GM23248 (cell line): ENCODE results near the gene SPTLC3. TPM values are rescaled to one million over a fixed set of nuclear protein-coding genes. Genes with fewer than 3 reads are reported as not detected.

Source experiments
- DNase-seq: peaks from one replicate; pipeline ENCODE4 v3.0.0-alpha.2; 2015
- H2AFZ ChIP-seq: fragments of 200-600 bp; sonication (generic); 2 replicates; pipeline ENCODE4 v1.6.1; 2016; ENCODE audit warnings: antibody characterized with exemption
- H3F3A ChIP-seq: fragments of 200-600 bp; sonication (generic); 2 replicates; pipeline ENCODE4 v1.6.1; 2016; ENCODE audit warnings: mild to moderate bottlenecking, antibody characterized with exemption, mixed run types; ENCODE audit not compliant: insufficient read depth
- H3K27ac ChIP-seq: fragments of 200-600 bp; sonication (generic); 2 replicates; pipeline ENCODE4 v1.5.1; 2016; ENCODE audit warnings: mild to moderate bottlenecking
- H3K27me3 ChIP-seq: fragments of 200-600 bp; sonication (generic); replicated peaks from 2 replicates; pipeline ENCODE4 v1.6.1; 2016; ENCODE audit warnings: mild to moderate bottlenecking; ENCODE audit not compliant: insufficient read depth
- H3K36me3 ChIP-seq: fragments of 200-600 bp; sonication (generic); 2 replicates; pipeline ENCODE4 v1.6.1; 2016; ENCODE audit warnings: low read depth, mild to moderate bottlenecking
- H3K4me1 ChIP-seq: fragments of 200-600 bp; sonication (generic); 2 replicates; pipeline ENCODE4 v1.6.1; 2016; ENCODE audit warnings: mild to moderate bottlenecking; ENCODE audit not compliant: insufficient read depth
- H3K4me2 ChIP-seq: fragments of 200-600 bp; sonication (generic); one replicate; pipeline ENCODE4 v1.6.1; 2016; ENCODE audit warnings: mild to moderate bottlenecking; ENCODE audit not compliant: unreplicated experiment
- H3K4me3 ChIP-seq: fragments of 200-600 bp; sonication (generic); 2 replicates; pipeline ENCODE4 v1.5.1; 2016; ENCODE audit warnings: mild to moderate bottlenecking
- H3K79me2 ChIP-seq: fragments of 200-600 bp; sonication (generic); 2 replicates; pipeline ENCODE4 v1.6.1; 2016; ENCODE audit warnings: mild to moderate bottlenecking; ENCODE audit not compliant: insufficient read depth
- H3K9ac ChIP-seq: fragments of 200-600 bp; sonication (generic); 2 replicates; pipeline ENCODE4 v1.6.1; 2016; ENCODE audit warnings: mild to moderate bottlenecking
- H3K9me2 ChIP-seq: fragments of 200-600 bp; sonication (generic); 2 replicates; pipeline ENCODE4 v1.6.1; 2016; ENCODE audit warnings: mixed run types, mild to moderate bottlenecking, moderate library complexity; ENCODE audit not compliant: insufficient read depth
- H3K9me3 ChIP-seq: fragments of 200-600 bp; sonication (generic); one replicate; pipeline ENCODE4 v1.6.1; 2017; ENCODE audit warnings: low read depth
- H4K20me1 ChIP-seq: fragments of 200-600 bp; sonication (generic); 2 replicates; pipeline ENCODE4 v1.6.0; 2016; ENCODE audit not compliant: insufficient read depth
- EZH2 ChIP-seq: fragments of 200-600 bp; sonication (generic); IDR thresholded peaks from 2 replicates; pipeline ENCODE4 v1.6.1; 2018; ENCODE audit warnings: antibody characterized with exemption, mild to moderate bottlenecking; ENCODE audit not compliant: insufficient read depth, poor library complexity, severe bottlenecking
- EZH2phosphoT487 ChIP-seq: fragments of 200-600 bp; sonication (generic); IDR thresholded peaks from 2 replicates; pipeline ENCODE4 v1.6.1; 2018; ENCODE audit warnings: antibody characterized with exemption, moderate library complexity, mild to moderate bottlenecking, low read depth; ENCODE audit not compliant: insufficient read depth
- WGBS, 2 experiments: methylation state at CpG; one replicate each; pipeline ENCODE4 v1.1.6; 2015 to 2017; ENCODE audit warnings: low lambda C conversion rate in 2 of 2, low coverage in 1 of 2; ENCODE audit errors: missing lambda C conversion rate in 2 of 2; 5-methylcytosine and 5-hydroxymethylcytosine counted together
- in situ Hi-C: fragments of 300-500 bp; cut with MboI; formaldehyde crosslinking; loops from 2 replicates; pipeline ENCODE4 v1.15.0; 2020
- polyA plus RNA-seq: library from polyadenylated mRNA; unstranded; fragments of >200 nt; fragmentation: Nextera tagmentation; extraction: Ambion mirVana; gene quantifications from 2 replicates; pipeline ENCODE4 v1.2.1, GENCODE V29; 2016
- total RNA-seq: library from RNA; depleted of rRNA; stranded (reverse); fragments of >200 nt; shearing (Covaris generic); gene quantifications from 2 replicates; pipeline ENCODE4 v1.2.3, GENCODE V29; 2014; rRNA removed

SPTLC3 gene
- total and polyA plus RNA-seq, 2 experiments from 2014 or later: 1.4 to 5.5 TPM

- Histone ChIP-seq H4K20me1 (no peaks in the 10 kb centered on the region), H3K27me3 (peaks cover 42% of the 10 kb centered on the region), H3K27ac (no peak overlapping the region; the same call in 1 of the 2 replicates), H3K4me3 (no peak overlapping the region), H3F3A (no peaks in the 10 kb centered on the region), H2AFZ (no peak overlapping the region), H3K9me3 (no peaks in the 10 kb centered on the region), H3K4me1 (peaks cover 11% of the 10 kb centered on the region), H3K4me2 (peak overlapping the region; percentile 30), H3K79me2 (no peaks in the 10 kb centered on the region), H3K9me2 (no peaks in the 10 kb centered on the region), H3K9ac (no peak overlapping the region), H3K36me3 (no peaks in the 10 kb centered on the region)
- in situ Hi-C loops: no loop called here
- WGBS, 2 experiments: 77 to 88% methylated on average over 1 of the region's 1 CpG
- DNase-seq: peak; percentile 22
- TF ChIP-seq EZH2phosphoT487: no peak
- no peak for TF ChIP-seq EZH2
These were observed 204.6 kb downstream of the SPTLC3 start for GRCh38 chr20:13213335-13213734.

DNA sequence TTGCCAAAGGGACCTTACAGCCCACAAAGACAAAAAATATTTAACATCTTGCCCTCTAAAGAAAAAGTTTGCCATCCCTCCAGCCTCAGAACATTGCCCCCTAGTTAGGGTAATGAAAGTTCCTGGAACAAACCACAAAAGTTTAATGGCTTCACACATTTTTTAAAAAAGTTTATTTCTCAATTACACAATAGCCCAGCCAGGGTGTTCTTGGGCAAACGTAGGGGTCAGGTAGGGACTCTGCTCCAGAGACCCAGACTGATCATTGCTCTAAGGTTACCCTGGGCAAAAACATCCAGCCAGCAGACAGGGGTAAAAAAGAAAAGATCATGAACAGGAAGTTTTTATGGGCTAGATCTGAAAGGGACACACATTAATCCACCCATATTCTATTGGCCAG, 207.8 kb downstream of the SPTLC3 start:
- peaks cover 68% of the 10 kb centered on the region for H3K27me3 ChIP-seq
- peaks cover 11% of the 10 kb centered on the region for H3K4me1 ChIP-seq
- no peak overlapping the region for H2AFZ ChIP-seq
- no peaks in the 10 kb centered on the region for H4K20me1 ChIP-seq
- in situ Hi-C loops: no loop called here
- H3K4me2 ChIP-seq: no peak overlapping the region
- H3K9me3 ChIP-seq: no peaks in the 10 kb centered on the region
- no peak for DNase-seq
- H3K36me3 ChIP-seq: no peaks in the 10 kb centered on the region
- H3K9ac ChIP-seq: no peak overlapping the region
- 35 to 38% methylated on average over 1 of the region's 1 CpG for WGBS, 2 experiments
- H3K4me3 ChIP-seq: no peak overlapping the region
- TF ChIP-seq EZH2phosphoT487 (no peak), EZH2 (no peak)
- H3K9me2 ChIP-seq: no peaks in the 10 kb centered on the region
- H3F3A ChIP-seq: no peaks in the 10 kb centered on the region
- H3K79me2 ChIP-seq: no peaks in the 10 kb centered on the region
- H3K27ac ChIP-seq: no peak overlapping the region

Other genes with a start within 250 kb of the SPTLC3 start
- not detected in 2 replicates for gene ISM1, start 212.3 kb downstream of the SPTLC3 start, total RNA-seq
- gene ISM1, start 212.3 kb downstream of the SPTLC3 start, polyA plus RNA-seq: 0.06 TPM in 1 of 2 replicates, not detected in the other